ENCODE results near the gene GZF1.

Gene GZF1

GRCh38 chr20:23358563-23358906, 3.4 kb upstream of the GZF1 start:
- no peak overlapping the region for H2BK12ac ChIP-seq (ENCODE audit: low read length in 2 of 2)

GRCh38 chr20:23358923-23359593, 2.9 kb upstream of the GZF1 start:
- peak overlapping the region; percentile 47 for H4K8ac ChIP-seq (ENCODE audit: low read length)
- no peak overlapping the region for H3K4me2 ChIP-seq (ENCODE audit: low read length, poor library complexity, severe bottlenecking)
- H3K23ac ChIP-seq (ENCODE audit: low read length in 2 of 2): no peak overlapping the region
- peak overlapping the region; percentile 55 for H3K9ac ChIP-seq (ENCODE audit: low read length)
- no peak overlapping the region for H4K91ac ChIP-seq (ENCODE audit: low read length)
- 75% methylated on average over 6 of the region's 7 CpGs for WGBS
- H2AFZ ChIP-seq (ENCODE audit: low read depth, low read length): no peak overlapping the region
- H2BK15ac ChIP-seq (ENCODE audit: low read depth, poor library complexity, severe bottlenecking): no peak overlapping the region
- peaks cover 19% of the 10 kb centered on the region for H3K79me1 ChIP-seq (replicated peaks; ENCODE audit: low read length, poor library complexity, severe bottlenecking)
- no peak overlapping the region for H2BK5ac ChIP-seq (ENCODE audit: low read depth, low read length, poor library complexity, severe bottlenecking)
- peak overlapping the region in 1 of 2 experiments; percentile 32 for H2BK12ac ChIP-seq (ENCODE audit: low read length in 2 of 2)
- peaks cover 17 to 22% of the 10 kb centered on the region in 2 experiments for H3K36me3 ChIP-seq (ENCODE audit: control insufficient read depth in 1 of 2, insufficient read depth in 2 of 2, low read depth in 1 of 2, low read length in 2 of 2)
- no peaks in the 10 kb centered on the region for H3K9me3 ChIP-seq (ENCODE audit: control insufficient read depth, low read length)
- H3K18ac ChIP-seq (ENCODE audit: low read depth in 1 of 2, low read length in 2 of 2): no peak overlapping the region
- no peak overlapping the region for H3K4me3 ChIP-seq (ENCODE audit: insufficient read depth in 1 of 2, low read depth in 1 of 2, low read length in 2 of 2)
- peak overlapping the region in 1 of 2 experiments; percentile 17 for H3K4ac ChIP-seq (ENCODE audit: low read depth in 1 of 2, low read length in 2 of 2)
- no peak overlapping the region for H3K14ac ChIP-seq (ENCODE audit: low read length in 2 of 2)
- no peak overlapping the region for H3K27ac ChIP-seq (ENCODE audit: low read length, poor library complexity, severe bottlenecking)
- H2BK120ac ChIP-seq (ENCODE audit: low read depth, low read length): no peak overlapping the region
- no peak for DNase-seq
- H3K4me1 ChIP-seq (ENCODE audit: control insufficient read depth, insufficient read depth, low read depth, low read length): peaks cover 11% of the 10 kb centered on the region
- H3K27me3 ChIP-seq (ENCODE audit: control insufficient read depth in 1 of 2, insufficient read depth in 1 of 2, low read length in 2 of 2): no peaks in the 10 kb centered on the region
- peak overlapping the region; percentile 44 for H2AK5ac ChIP-seq (ENCODE audit: low read length, severe bottlenecking)

More at GRCh38 chr20:23358563-23358906, 3.4 kb upstream of the GZF1 start:
- no peak overlapping the region for H3K27ac ChIP-seq (ENCODE audit: low read length, poor library complexity, severe bottlenecking)
- H3K4me1 ChIP-seq (ENCODE audit: control insufficient read depth, insufficient read depth, low read depth, low read length): peaks cover 11% of the 10 kb centered on the region
- H3K9ac ChIP-seq (ENCODE audit: low read length): peak overlapping the region; percentile 55
- H2BK5ac ChIP-seq (ENCODE audit: low read depth, low read length, poor library complexity, severe bottlenecking): no peak overlapping the region
- H3K9me3 ChIP-seq (ENCODE audit: control insufficient read depth, low read length): no peaks in the 10 kb centered on the region
- no peak overlapping the region for H2BK120ac ChIP-seq (ENCODE audit: low read depth, low read length)
- H2BK15ac ChIP-seq (ENCODE audit: low read depth, poor library complexity, severe bottlenecking): no peak overlapping the region
- no peak overlapping the region for H2AFZ ChIP-seq (ENCODE audit: low read depth, low read length)
- no peak overlapping the region for H4K91ac ChIP-seq (ENCODE audit: low read length)
- H3K36me3 ChIP-seq (ENCODE audit: control insufficient read depth in 1 of 2, insufficient read depth in 2 of 2, low read depth in 1 of 2, low read length in 2 of 2): peaks cover 20 to 26% of the 10 kb centered on the region in 2 experiments
- no peak overlapping the region for H3K18ac ChIP-seq (ENCODE audit: low read depth in 1 of 2, low read length in 2 of 2)
- DNase-seq: no peak
- no peak overlapping the region for H3K4me2 ChIP-seq (ENCODE audit: low read length, poor library complexity, severe bottlenecking)
- H3K27me3 ChIP-seq (ENCODE audit: control insufficient read depth in 1 of 2, insufficient read depth in 1 of 2, low read length in 2 of 2): no peaks in the 10 kb centered on the region
- H3K14ac ChIP-seq (ENCODE audit: low read length in 2 of 2): no peak overlapping the region
- no peak overlapping the region for H2AK5ac ChIP-seq (ENCODE audit: low read length, severe bottlenecking)
- H3K4me3 ChIP-seq (ENCODE audit: insufficient read depth in 1 of 2, low read depth in 1 of 2, low read length in 2 of 2): peak overlapping the region in 1 of 2 experiments; percentile 94
- no peak overlapping the region for H3K4ac ChIP-seq (ENCODE audit: low read depth in 1 of 2, low read length in 2 of 2)
- no peak overlapping the region for H4K8ac ChIP-seq (ENCODE audit: low read length)
- no peak overlapping the region for H3K23ac ChIP-seq (ENCODE audit: low read length in 2 of 2)
- 77% methylated on average over 6 of the region's 6 CpGs for WGBS
- H3K79me1 ChIP-seq (replicated peaks; ENCODE audit: low read length, poor library complexity, severe bottlenecking): peaks cover 21% of the 10 kb centered on the region

DNA sequence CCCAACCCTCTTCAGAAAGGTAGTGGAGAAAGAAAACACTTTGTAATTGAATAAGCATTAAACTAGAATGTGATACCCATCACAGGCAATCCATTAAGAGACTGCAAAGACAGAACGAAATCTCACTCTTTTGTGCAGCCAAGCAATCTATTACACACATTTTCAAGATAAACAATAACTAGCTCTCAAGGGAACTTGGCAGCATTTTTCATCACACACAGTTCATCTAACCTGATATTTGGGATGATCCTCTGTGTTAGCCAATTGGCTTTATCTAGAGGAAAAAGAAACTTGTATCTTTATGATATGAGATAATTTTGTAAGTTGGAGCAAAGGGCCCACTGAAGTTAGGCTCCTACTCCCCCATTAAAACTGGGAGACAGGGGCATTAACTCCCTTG, 1.5 kb upstream of the GZF1 start:
- H3K14ac ChIP-seq (ENCODE audit: low read length in 2 of 2): no peak overlapping the region
- DNase-seq: no peak
- H3K4ac ChIP-seq (ENCODE audit: low read depth in 1 of 2, low read length in 2 of 2): no peak overlapping the region
- no peak overlapping the region for H2BK5ac ChIP-seq (ENCODE audit: low read depth, low read length, poor library complexity, severe bottlenecking)
- H3K27ac ChIP-seq (ENCODE audit: low read length, poor library complexity, severe bottlenecking): no peak overlapping the region
- no peaks in the 10 kb centered on the region for H3K27me3 ChIP-seq (ENCODE audit: control insufficient read depth in 1 of 2, insufficient read depth in 1 of 2, low read length in 2 of 2)
- H3K9ac ChIP-seq (ENCODE audit: low read length): peak overlapping the region; percentile 93
- H2AK5ac ChIP-seq (ENCODE audit: low read length, severe bottlenecking): no peak overlapping the region
- no peak overlapping the region for H4K91ac ChIP-seq (ENCODE audit: low read length)
- H3K79me1 ChIP-seq (replicated peaks; ENCODE audit: low read length, poor library complexity, severe bottlenecking): peaks cover 23% of the 10 kb centered on the region
- H2BK12ac ChIP-seq (ENCODE audit: low read length in 2 of 2): no peak overlapping the region
- peak overlapping the region in 1 of 2 experiments; percentile 80 for H3K4me3 ChIP-seq (ENCODE audit: insufficient read depth in 1 of 2, low read depth in 1 of 2, low read length in 2 of 2)
- no peak overlapping the region for H3K18ac ChIP-seq (ENCODE audit: low read depth in 1 of 2, low read length in 2 of 2)
- H3K4me2 ChIP-seq (ENCODE audit: low read length, poor library complexity, severe bottlenecking): no peak overlapping the region
- H3K36me3 ChIP-seq (ENCODE audit: control insufficient read depth in 1 of 2, insufficient read depth in 2 of 2, low read depth in 1 of 2, low read length in 2 of 2): peaks cover 21 to 22% of the 10 kb centered on the region in 2 experiments
- H3K9me3 ChIP-seq (ENCODE audit: control insufficient read depth, low read length): no peaks in the 10 kb centered on the region
- no peak overlapping the region for H2BK15ac ChIP-seq (ENCODE audit: low read depth, poor library complexity, severe bottlenecking)
- H3K4me1 ChIP-seq (ENCODE audit: control insufficient read depth, insufficient read depth, low read depth, low read length): peaks cover 18% of the 10 kb centered on the region
- H2BK120ac ChIP-seq (ENCODE audit: low read depth, low read length): no peak overlapping the region
- WGBS: 100% methylated on average over 1 of the region's 1 CpG
- H4K8ac ChIP-seq (ENCODE audit: low read length): no peak overlapping the region
- no peak overlapping the region for H2AFZ ChIP-seq (ENCODE audit: low read depth, low read length)
- H3K23ac ChIP-seq (ENCODE audit: low read length in 2 of 2): no peak overlapping the region

DNA sequence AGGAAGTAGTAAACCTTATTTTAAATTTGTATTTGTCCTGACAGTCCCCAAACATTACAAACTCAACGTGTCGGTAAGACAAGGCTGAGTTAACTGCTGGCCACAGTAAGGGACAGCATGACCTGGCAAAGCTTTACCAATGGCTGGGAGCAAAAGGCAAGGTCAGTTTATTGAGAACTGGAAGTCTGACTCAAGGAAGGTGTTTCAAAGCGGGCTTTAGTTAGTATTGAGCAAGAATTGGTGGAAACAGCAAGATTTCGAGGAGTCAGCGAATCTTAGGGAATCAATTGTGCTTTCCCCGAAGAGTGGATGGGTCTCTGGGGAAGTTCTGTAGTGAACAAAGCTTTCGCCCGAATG, 885 bp upstream of the GZF1 start:
- peak overlapping the region; percentile 82 for H2BK15ac ChIP-seq (ENCODE audit: low read depth, poor library complexity, severe bottlenecking)
- peak overlapping the region; percentile 93 for H3K9ac ChIP-seq (ENCODE audit: low read length)
- H3K4ac ChIP-seq (ENCODE audit: low read depth in 1 of 2, low read length in 2 of 2): peak overlapping the region; percentile 90 to 97
- H3K14ac ChIP-seq (ENCODE audit: low read length in 2 of 2): no peak overlapping the region
- H3K23ac ChIP-seq (ENCODE audit: low read length in 2 of 2): peak overlapping the region in 1 of 2 experiments; percentile 92
- H4K8ac ChIP-seq (ENCODE audit: low read length): peak overlapping the region; percentile 92
- peaks cover 22% of the 10 kb centered on the region for H3K4me1 ChIP-seq (ENCODE audit: control insufficient read depth, insufficient read depth, low read depth, low read length)
- peak overlapping the region in 1 of 2 experiments; percentile 15 for H2BK12ac ChIP-seq (ENCODE audit: low read length in 2 of 2)
- peak overlapping the region; percentile 98 to 99 for H3K18ac ChIP-seq (ENCODE audit: low read depth in 1 of 2, low read length in 2 of 2)
- H3K4me2 ChIP-seq (ENCODE audit: low read length, poor library complexity, severe bottlenecking): peak overlapping the region; percentile 76
- no peaks in the 10 kb centered on the region for H3K9me3 ChIP-seq (ENCODE audit: control insufficient read depth, low read length)
- 4% methylated on average over 8 of the region's 8 CpGs for WGBS
- peak overlapping the region; percentile 76 to 80 for H3K4me3 ChIP-seq (ENCODE audit: insufficient read depth in 1 of 2, low read depth in 1 of 2, low read length in 2 of 2)
- H2AFZ ChIP-seq (ENCODE audit: low read depth, low read length): peak overlapping the region; percentile 46
- H3K27me3 ChIP-seq (ENCODE audit: control insufficient read depth in 1 of 2, insufficient read depth in 1 of 2, low read length in 2 of 2): no peaks in the 10 kb centered on the region
- no peak overlapping the region for H2AK5ac ChIP-seq (ENCODE audit: low read length, severe bottlenecking)
- peak; percentile 78 for DNase-seq
- peak overlapping the region; percentile 61 for H2BK120ac ChIP-seq (ENCODE audit: low read depth, low read length)
- H4K91ac ChIP-seq (ENCODE audit: low read length): no peak overlapping the region
- H2BK5ac ChIP-seq (ENCODE audit: low read depth, low read length, poor library complexity, severe bottlenecking): peak overlapping the region; percentile 91
- H3K79me1 ChIP-seq (replicated peaks; ENCODE audit: low read length, poor library complexity, severe bottlenecking): peaks cover 25% of the 10 kb centered on the region
- peak overlapping the region; percentile 96 for H3K27ac ChIP-seq (ENCODE audit: low read length, poor library complexity, severe bottlenecking)
- peaks cover 21 to 22% of the 10 kb centered on the region in 2 experiments for H3K36me3 ChIP-seq (ENCODE audit: control insufficient read depth in 1 of 2, insufficient read depth in 2 of 2, low read depth in 1 of 2, low read length in 2 of 2)

Data from mesenchymal stem cell (in vitro differentiated cells and primary cell).